H9 (cell line): ENCODE measurements around the gene NPTX1. TPM values are rescaled to one million over a fixed set of nuclear protein-coding genes. Genes with fewer than 3 reads are reported as not detected.

Experiments
- DNase-seq: peaks from one replicate; pipeline ENCODE4 v3.0.0-alpha.2; 2017
- H2AFZ ChIP-seq: one replicate; pipeline ENCODE4 v1.6.1; 2013; ENCODE audit warnings: mild to moderate bottlenecking, low read length, control low read depth, moderate library complexity
- H2AK5ac ChIP-seq: 2 replicates; pipeline ENCODE4 v1.6.1; 2013; ENCODE audit warnings: low read length, control low read depth, mixed read lengths; ENCODE audit not compliant: insufficient read length
- H2BK120ac ChIP-seq: one replicate; pipeline ENCODE4 v1.6.1; 2013; ENCODE audit warnings: low read depth, mild to moderate bottlenecking, low read length, control low read depth, inconsistent platforms; ENCODE audit not compliant: poor library complexity, severe bottlenecking
- H2BK12ac ChIP-seq: 2 replicates; pipeline ENCODE4 v1.6.1; 2013; ENCODE audit warnings: low read length, control low read depth, mixed read lengths, low read depth; ENCODE audit not compliant: insufficient read length
- H2BK15ac ChIP-seq: 2 replicates; pipeline ENCODE4 v1.6.1; 2013; ENCODE audit warnings: low read depth, low read length, control low read depth
- H2BK20ac ChIP-seq: one replicate; pipeline ENCODE4 v1.6.1; 2013; ENCODE audit warnings: low read depth, mild to moderate bottlenecking, low read length, control low read depth, inconsistent platforms; ENCODE audit not compliant: poor library complexity, severe bottlenecking
- H2BK5ac ChIP-seq: 2 replicates; pipeline ENCODE4 v1.6.1; 2013; ENCODE audit warnings: low read length, control low read depth, mixed read lengths; ENCODE audit not compliant: insufficient read length
- H3K14ac ChIP-seq: 2 replicates; pipeline ENCODE4 v1.6.1; 2013; ENCODE audit warnings: low read length, control low read depth; ENCODE audit not compliant: insufficient read depth
- H3K18ac ChIP-seq: 2 replicates; pipeline ENCODE4 v1.6.1; 2013; ENCODE audit warnings: low read depth, mild to moderate bottlenecking, mixed read lengths, low read length, control low read depth; ENCODE audit not compliant: insufficient read length
- H3K23ac ChIP-seq: 2 replicates; pipeline ENCODE4 v1.6.1; 2013; ENCODE audit warnings: low read length, control low read depth, mixed read lengths, low read depth; ENCODE audit not compliant: insufficient read length
- H3K23me2 ChIP-seq: 2 replicates; pipeline ENCODE4 v1.6.1; 2013; ENCODE audit warnings: low read depth, mild to moderate bottlenecking, mixed read lengths, low read length, control low read depth; ENCODE audit not compliant: insufficient read length, poor library complexity, severe bottlenecking
- H3K27ac ChIP-seq: 2 replicates; pipeline ENCODE4 v1.5.1; 2013; ENCODE audit warnings: low read length, control low read depth, mixed read lengths, low read depth; ENCODE audit not compliant: insufficient read length
- H3K27me3 ChIP-seq: 2 replicates; pipeline ENCODE4 v1.6.1; 2013; ENCODE audit warnings: low read length, control low read depth, inconsistent platforms; ENCODE audit not compliant: insufficient read depth
- H3K4ac ChIP-seq: 2 replicates; pipeline ENCODE4 v1.6.1; 2013; ENCODE audit warnings: low read depth, mild to moderate bottlenecking, control low read depth, inconsistent platforms, low read length, moderate library complexity
- H3K4me1 ChIP-seq: 2 replicates; pipeline ENCODE4 v1.6.1; 2013; ENCODE audit warnings: low read length, control low read depth, inconsistent platforms; ENCODE audit not compliant: insufficient read depth
- H3K4me2 ChIP-seq: 2 replicates; pipeline ENCODE4 v1.6.1; 2013; ENCODE audit warnings: low read length, control low read depth, mixed read lengths; ENCODE audit not compliant: insufficient read length, insufficient read depth
- H3K56ac ChIP-seq: 2 replicates; pipeline ENCODE4 v1.6.1; 2013; ENCODE audit warnings: low read depth, mild to moderate bottlenecking, mixed read lengths, low read length, control low read depth; ENCODE audit not compliant: insufficient read length
- H3K79me1 ChIP-seq: 2 replicates; pipeline ENCODE4 v1.6.1; 2013; ENCODE audit warnings: low read depth, mild to moderate bottlenecking, moderate library complexity, low read length, control low read depth, inconsistent platforms; ENCODE audit not compliant: insufficient read depth, poor library complexity, severe bottlenecking
- H3K79me2 ChIP-seq: 2 replicates; pipeline ENCODE4 v1.6.1; 2013; ENCODE audit warnings: low read length, control low read depth, inconsistent platforms; ENCODE audit not compliant: insufficient read depth
- H3K9ac ChIP-seq: 2 replicates; pipeline ENCODE4 v1.6.1; 2013; ENCODE audit warnings: low read length, control low read depth, mixed read lengths; ENCODE audit not compliant: insufficient read length; ENCODE audit errors: extremely low read depth
- H3K9me3 ChIP-seq: one replicate; pipeline ENCODE4 v1.6.1; 2013; ENCODE audit warnings: low read depth, low read length, inconsistent platforms; ENCODE audit not compliant: control insufficient read depth
- H3T11ph ChIP-seq: one replicate; pipeline ENCODE4 v1.6.1; 2013; ENCODE audit warnings: mild to moderate bottlenecking, low read length, control low read depth, inconsistent platforms
- H4K20me1 ChIP-seq: one replicate; pipeline ENCODE4 v1.6.1; 2013; ENCODE audit not compliant: control insufficient read depth, insufficient read length, insufficient read depth
- H4K5ac ChIP-seq: 2 replicates; pipeline ENCODE4 v1.6.1; 2013; ENCODE audit warnings: low read depth, mild to moderate bottlenecking, mixed read lengths, low read length, control low read depth; ENCODE audit not compliant: insufficient read length
- H4K8ac ChIP-seq: replicated peaks from 2 replicates; pipeline ENCODE4 v1.6.1; 2013; ENCODE audit warnings: low read length, control low read depth, mixed read lengths, low read depth; ENCODE audit not compliant: insufficient read length
- H4K91ac ChIP-seq: 2 replicates; pipeline ENCODE4 v1.6.1; 2013; ENCODE audit warnings: low read depth, mild to moderate bottlenecking, moderate library complexity, mixed read lengths, low read length, control low read depth; ENCODE audit not compliant: insufficient read length
- H3K27ac Mint-ChIP-seq, 3 experiments: 2 replicates in 2 of 3; 3 replicates in 1 of 3; pipeline ENCODE4 v1.8.0; 2020 to 2021; ENCODE audit warnings: mixed read lengths in 3 of 3, mild to moderate bottlenecking in 1 of 3, moderate library complexity in 1 of 3
- H3K27me3 Mint-ChIP-seq: 2 replicates; pipeline ENCODE4 v1.8.0; 2021; ENCODE audit warnings: low read depth, mild to moderate bottlenecking, moderate library complexity, mixed read lengths
- H3K36me3 Mint-ChIP-seq, 3 experiments: 2 replicates in 2 of 3; 3 replicates in 1 of 3; pipeline ENCODE4 v1.8.0; 2020 to 2021; ENCODE audit warnings: low read depth in 3 of 3, mixed read lengths in 3 of 3; ENCODE audit not compliant: insufficient read depth in 1 of 3
- H3K4me1 Mint-ChIP-seq, 2 experiments: 2 replicates each; pipeline ENCODE4 v1.8.0; 2020; ENCODE audit warnings: mixed read lengths in 2 of 2
- H3K4me3 Mint-ChIP-seq, 2 experiments: 2 replicates in 1 of 2; 3 replicates in 1 of 2; pipeline ENCODE4 v1.8.0; 2020 to 2021; ENCODE audit warnings: mild to moderate bottlenecking in 2 of 2, mixed read lengths in 2 of 2, moderate library complexity in 1 of 2
- H3K9me3 Mint-ChIP-seq, 2 experiments: 2 replicates in 1 of 2; 3 replicates in 1 of 2; pipeline ENCODE4 v1.8.0; 2020; ENCODE audit warnings: mild to moderate bottlenecking in 2 of 2, mixed read lengths in 2 of 2, moderate library complexity in 1 of 2
- WGBS: extraction: QIAGEN DNeasy Blood & Tissue Kit; methylation state at CpG from one replicate; pipeline ENCODE4 v1.1.7; 2013; ENCODE audit warnings: missing lambda C conversion rate, low lambda C conversion rate, mixed read lengths; ENCODE audit not compliant: insufficient read length; ENCODE audit errors: extremely low coverage; 5-methylcytosine and 5-hydroxymethylcytosine counted together
- total RNA-seq: library from RNA; stranded (reverse); gene quantifications from 2 replicates; pipeline ENCODE4 v1.2.1, GENCODE V29; 2021
- TF ChIP-seq, protein P1 (sequence below): fragments of 200-600 bp; sonication (generic); conservative IDR thresholded peaks from 3 replicates; pipeline ENCODE4 v1.8.0; 2021; ENCODE audit warnings: antibody characterized with exemption, mild to moderate bottlenecking

NPTX1 gene
- total RNA-seq, 1 experiment from 2014 or later = 20.5 TPM

DNA sequence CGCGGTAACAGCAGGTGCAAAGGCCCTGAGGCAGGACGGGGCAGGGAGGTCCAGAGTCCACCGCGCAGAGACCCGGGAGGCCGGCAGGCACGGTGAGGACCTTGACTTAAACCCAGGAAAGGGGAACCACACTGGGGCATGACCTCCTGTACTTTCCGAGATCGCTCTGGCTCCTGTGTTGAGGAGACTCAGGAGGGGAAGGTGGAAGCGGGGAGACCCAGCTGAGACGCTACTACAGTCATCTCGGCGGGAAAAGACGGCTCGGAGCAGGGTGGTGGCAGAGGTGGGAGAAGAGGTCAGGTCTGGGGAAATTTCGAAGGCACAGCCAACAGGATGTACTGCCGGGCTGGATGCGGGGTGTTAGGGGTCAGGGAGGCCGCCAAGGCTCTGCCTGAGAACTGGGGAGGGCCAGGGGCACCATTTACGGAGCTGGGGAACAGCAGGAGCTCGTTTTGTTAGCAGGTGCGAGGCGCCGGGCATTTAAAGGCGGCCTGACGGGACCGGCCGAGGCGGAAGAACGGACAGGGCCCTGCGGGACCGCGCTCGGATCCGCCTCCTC, 22.3 kb downstream of the NPTX1 start:
- no peak overlapping the region for H4K5ac ChIP-seq
- H3K79me1 ChIP-seq = no peaks in the 10 kb centered on the region
- no peaks in the 10 kb centered on the region for H3K9me3 ChIP-seq
- H2BK5ac ChIP-seq = no peak overlapping the region
- H3K4me1 Mint-ChIP-seq = peaks cover 13 to 24% of the 10 kb centered on the region in 2 experiments
- H3K23ac ChIP-seq = no peak overlapping the region
- peak overlapping the region; percentile 90 to 93 for H3K4me3 Mint-ChIP-seq
- H4K91ac ChIP-seq = no peak overlapping the region
- no peaks in the 10 kb centered on the region for H3K79me2 ChIP-seq
- no peak overlapping the region for H2BK12ac ChIP-seq
- H3K27me3 Mint-ChIP-seq = peaks cover 65% of the 10 kb centered on the region
- H3K27ac Mint-ChIP-seq = peak overlapping the region; percentile 96 to 98 (median 98)
- no peak for DNase-seq
- peak overlapping the region; percentile 92 for H3K9ac ChIP-seq
- H3K4me2 ChIP-seq = peak overlapping the region; percentile 56
- H3K23me2 ChIP-seq = peaks cover 10% of the 10 kb centered on the region
- no peak overlapping the region for H3K56ac ChIP-seq
- H4K8ac ChIP-seq = no peak overlapping the region
- WGBS = no CpG with 5 or more reads among the region's 36 CpGs
- peaks cover 0 to 2% (median 0%) of the 10 kb centered on the region in 3 experiments; a peak in 1 of 7 replicates for H3K36me3 Mint-ChIP-seq
- H3K18ac ChIP-seq = peak overlapping the region; percentile 90
- no peak overlapping the region for H2AK5ac ChIP-seq
- no peak overlapping the region for H2BK20ac ChIP-seq
- H3K4ac ChIP-seq = peak overlapping the region; percentile 22; the same call in 1 of the 2 replicates
- H4K20me1 ChIP-seq = no peaks in the 10 kb centered on the region
- peaks cover 2% of the 10 kb centered on the region; the same call in 1 of the 2 replicates for H3K4me1 ChIP-seq
- no peak overlapping the region for H2BK15ac ChIP-seq
- no peaks in the 10 kb centered on the region for H3K9me3 Mint-ChIP-seq
- TF ChIP-seq, protein P1, sequence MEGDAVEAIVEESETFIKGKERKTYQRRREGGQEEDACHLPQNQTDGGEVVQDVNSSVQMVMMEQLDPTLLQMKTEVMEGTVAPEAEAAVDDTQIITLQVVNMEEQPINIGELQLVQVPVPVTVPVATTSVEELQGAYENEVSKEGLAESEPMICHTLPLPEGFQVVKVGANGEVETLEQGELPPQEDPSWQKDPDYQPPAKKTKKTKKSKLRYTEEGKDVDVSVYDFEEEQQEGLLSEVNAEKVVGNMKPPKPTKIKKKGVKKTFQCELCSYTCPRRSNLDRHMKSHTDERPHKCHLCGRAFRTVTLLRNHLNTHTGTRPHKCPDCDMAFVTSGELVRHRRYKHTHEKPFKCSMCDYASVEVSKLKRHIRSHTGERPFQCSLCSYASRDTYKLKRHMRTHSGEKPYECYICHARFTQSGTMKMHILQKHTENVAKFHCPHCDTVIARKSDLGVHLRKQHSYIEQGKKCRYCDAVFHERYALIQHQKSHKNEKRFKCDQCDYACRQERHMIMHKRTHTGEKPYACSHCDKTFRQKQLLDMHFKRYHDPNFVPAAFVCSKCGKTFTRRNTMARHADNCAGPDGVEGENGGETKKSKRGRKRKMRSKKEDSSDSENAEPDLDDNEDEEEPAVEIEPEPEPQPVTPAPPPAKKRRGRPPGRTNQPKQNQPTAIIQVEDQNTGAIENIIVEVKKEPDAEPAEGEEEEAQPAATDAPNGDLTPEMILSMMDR = no peak
- H2BK120ac ChIP-seq = no peak overlapping the region
- H2AFZ ChIP-seq = no peak overlapping the region
- H3K14ac ChIP-seq = peak overlapping the region; percentile 98
- no peak overlapping the region for H3K27ac ChIP-seq
- H3K27me3 ChIP-seq = no peaks in the 10 kb centered on the region
- no peak overlapping the region for H3T11ph ChIP-seq
